Measurements from ENCODE around the gene IL17RB.

IL17RB gene

DNA sequence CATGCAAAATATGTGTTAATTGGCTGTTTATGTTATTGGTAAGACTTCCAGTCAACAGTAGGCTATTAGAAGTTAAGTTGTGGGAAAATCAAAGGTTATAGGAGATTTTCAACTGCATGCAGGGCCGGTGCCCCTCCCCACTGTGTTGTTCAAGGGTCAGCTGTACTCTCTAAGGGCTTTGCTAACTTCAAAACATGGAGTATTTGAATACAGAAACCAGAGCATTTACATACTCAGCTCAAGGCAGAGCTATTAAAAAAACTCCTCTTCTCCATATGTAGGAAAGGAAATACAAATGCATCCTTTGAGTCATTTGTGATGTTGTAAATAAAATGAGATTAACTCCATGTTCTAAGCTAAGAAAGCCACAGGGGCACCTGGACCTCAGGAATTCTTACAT, 16.8 kb downstream of the IL17RB start:
- DNase-seq = no peak

DNA sequence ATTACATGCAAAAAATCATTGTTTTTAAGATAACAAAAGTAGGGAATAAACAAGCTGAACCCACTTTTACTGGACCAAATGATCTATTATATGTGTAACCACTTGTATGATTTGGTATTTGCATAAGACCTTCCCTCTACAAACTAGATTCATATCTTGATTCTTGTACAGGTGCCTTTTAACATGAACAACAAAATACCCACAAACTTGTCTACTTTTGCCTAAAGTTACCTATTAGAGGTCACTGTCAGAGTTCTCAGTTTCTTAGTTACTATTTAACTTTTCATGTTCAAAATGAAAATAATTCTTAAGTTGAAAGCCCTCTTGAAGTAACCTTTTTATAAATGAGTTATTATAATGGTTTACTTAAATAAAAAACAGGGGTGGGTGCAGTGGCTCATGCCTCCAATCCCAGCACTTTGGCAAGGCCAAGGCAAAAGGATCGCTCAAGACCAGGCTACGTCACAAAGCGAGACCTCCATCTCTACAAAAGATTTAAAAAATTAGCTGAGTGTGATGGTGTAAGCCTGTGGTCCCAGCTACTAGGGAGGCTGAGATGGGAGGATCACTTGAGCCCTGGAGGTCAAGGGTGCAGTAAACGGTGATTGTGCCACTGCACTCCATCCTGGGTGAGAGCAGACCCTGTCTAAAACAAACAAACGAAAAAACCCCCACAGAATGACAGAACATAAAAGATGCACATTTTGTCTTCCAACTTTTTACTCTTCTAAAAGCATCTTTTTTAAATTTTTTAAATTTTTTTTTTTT, 19.5 kb downstream of the IL17RB start:
- DNase-seq = no peak

DNA sequence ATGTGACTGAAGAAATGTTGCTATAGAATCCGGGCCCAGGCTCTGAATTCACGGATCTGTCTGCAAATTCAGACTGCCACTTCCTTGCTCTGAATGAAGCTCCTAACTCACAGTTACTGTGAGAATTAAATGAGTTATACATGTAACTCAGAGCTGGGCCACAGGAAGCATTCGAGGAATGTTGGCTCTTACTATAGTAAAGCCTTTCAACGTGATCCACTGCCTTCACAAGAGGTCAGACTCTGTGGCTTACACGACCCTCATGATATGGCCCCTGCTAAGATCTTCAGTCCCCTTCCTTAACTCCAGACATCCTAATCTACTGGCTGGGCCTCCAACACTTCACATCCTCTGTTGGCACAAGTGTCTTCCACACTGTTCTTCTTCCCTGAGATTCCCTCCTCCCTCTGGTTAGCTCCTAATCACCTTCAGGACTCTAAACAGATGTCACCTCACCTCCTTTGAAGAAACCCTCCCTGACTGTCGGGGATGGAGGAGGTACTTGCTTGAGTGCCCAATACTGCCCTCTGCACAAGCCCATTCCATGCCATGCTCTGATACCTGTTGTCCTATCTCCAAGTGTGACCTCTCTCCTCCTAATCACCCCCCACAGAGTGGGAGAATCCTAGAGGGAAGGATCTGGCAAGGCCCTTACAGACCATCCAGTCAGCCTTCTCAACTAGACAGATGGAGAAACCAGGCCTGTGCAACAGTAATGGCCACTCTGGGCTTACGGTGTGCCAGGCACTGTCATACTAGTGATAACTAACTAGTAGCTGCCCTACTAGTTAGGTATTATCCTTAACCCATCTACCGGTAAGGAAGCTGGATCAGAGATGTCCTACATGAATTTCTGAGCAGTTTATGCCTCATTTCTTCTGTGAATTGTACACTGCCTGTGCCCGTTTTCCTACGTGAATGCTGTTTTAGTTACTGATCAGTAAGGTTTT, 34.3 kb downstream of the IL17RB start:
- DNase-seq = peak; percentile 45

DNA sequence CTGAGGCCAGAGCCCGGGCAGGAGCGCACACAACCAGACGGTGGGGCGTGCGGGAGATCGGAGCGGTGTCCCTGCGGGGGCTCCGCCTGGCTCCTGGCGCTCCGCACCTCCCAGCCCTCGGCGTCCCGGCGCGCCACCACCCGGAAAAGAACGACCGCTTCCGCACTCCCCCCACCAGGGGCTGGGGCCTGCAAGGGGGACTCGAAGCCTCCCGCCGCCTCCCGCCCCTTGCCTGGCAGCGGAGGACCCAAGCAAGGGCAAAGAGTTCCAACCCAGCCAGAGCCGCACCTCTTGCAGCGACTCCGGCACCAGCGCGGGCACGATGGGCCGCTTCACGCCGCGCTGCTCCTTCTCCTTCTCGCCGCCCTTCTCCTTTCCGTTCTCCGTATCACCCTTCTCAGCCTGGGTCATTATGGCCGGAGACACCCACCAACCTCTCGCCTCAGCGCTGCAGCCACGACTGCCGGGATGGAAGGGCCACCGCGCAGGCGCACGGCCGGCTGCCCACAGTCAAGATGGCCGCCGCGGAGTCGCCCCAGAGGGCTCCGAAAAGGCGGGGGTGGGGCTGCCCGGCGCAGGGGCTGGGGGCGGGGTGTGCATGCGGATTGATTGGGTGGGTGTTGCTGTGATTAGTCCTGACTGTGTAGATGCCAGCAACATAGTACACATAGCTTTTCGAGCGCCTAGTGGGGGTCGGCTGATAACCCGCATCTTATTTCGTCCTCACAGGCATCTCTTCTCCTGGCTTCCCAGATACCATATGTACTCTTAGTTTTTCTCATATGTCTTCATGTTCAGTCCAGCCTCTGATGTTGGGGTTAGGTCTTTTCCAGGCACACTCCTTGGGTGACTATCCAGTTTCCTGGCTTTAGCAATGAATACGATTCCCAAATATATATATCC, 35.6 kb downstream of the IL17RB start, which contains the start of gene ACTR8:
ACTR8 (minus strand) TSS at position 462 of the 903 bp plus-strand sequence; CDS start at position 411, 51 bp downstream.
- DNase-seq = peak; percentile 84

DNA sequence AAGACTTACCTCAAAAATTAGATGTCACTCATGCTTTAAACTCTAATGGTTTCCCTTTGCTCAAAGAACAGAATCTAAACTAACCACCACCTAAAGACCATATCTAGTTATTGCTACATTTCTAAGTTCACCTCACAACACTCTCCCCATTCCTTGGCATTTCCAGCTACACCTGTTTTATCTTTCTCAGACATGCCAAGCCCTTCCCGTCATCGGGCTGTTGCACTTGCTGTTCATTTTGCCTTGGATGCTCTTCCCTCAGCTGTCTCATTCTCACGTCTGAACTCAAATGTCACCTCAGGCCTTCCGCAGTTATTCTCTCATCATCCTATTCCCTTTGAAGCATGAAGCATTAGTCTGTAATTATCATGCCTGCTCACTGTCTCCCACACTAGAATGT, 36.6 kb downstream of the IL17RB start:
- no peak for DNase-seq

DNA sequence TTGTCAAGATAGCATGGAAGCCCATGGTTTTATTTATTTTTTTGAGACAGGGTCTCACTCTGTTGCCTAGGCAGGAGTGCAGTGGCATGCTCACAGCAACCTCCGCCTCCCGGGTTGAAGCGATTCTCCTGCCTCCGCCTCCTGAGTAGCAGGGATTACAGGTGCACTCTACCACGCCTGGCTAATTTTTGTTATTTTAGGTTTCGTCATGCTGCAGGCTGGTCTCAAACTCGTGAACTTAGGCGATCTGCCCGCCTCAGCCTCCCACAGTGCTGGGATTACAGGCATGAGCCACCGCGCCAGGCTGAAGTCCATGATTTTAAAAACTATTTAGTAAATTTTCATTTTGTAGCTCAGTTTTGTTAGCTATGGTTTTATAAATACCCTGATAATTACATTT, 38.3 kb downstream of the IL17RB start:
- no peak for DNase-seq

DNA sequence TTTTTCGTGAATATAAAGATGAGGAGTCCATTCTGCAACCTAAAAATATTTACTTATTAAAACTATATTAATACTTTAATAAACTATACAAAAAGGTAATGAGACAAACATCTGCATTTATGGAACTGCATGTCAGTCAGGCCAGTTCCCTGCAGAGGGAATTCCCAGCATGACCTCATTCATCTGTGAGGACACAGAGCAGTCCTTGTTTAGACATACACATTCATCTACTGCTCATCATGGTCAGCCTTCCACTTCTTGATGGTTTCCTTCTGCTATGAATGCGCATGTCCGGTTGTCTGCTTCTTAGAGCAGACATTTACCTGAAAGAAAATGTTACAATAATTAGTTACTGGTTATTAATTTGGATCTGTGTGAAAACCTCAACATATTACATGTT, 38.9 kb downstream of the IL17RB start:
- no peak for DNase-seq

DNA sequence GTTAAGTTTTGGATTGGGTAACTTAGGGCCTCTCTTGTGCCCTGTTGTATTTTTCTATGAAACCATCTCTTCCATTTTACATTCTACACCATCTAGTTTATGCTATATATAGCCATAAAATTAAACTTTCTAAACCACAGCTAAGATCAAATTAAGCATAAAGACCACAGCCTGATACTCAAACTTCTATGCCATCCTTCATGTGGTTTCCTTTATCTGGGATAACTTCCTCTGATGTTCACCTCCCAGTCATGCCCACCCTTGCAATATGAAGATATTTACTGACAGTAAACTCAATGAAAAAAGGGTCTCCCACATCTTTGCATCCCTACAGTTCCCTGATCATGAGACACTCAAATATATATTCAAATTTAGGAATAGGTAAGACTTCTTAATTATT, 41.1 kb downstream of the IL17RB start:
- no peak for DNase-seq

DNA sequence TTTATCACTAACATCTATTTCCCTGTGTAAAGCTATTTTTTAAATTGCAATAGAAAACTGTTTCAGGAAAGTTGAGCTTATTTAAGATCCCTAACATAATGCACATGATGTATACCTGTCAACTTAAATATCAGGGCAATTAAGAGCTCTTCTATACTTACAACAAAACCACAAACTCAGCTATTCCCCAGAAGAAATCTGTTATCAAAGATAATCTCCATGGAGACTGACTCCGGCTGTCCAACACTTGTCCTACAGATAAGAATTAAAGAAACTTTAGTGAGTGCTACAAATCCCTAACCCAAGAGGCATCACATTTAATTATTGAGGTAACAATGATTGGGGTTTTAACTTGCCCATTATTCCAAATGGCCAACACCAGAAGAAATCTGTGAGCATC, 41.9 kb downstream of the IL17RB start:
- no peak for DNase-seq

DNA sequence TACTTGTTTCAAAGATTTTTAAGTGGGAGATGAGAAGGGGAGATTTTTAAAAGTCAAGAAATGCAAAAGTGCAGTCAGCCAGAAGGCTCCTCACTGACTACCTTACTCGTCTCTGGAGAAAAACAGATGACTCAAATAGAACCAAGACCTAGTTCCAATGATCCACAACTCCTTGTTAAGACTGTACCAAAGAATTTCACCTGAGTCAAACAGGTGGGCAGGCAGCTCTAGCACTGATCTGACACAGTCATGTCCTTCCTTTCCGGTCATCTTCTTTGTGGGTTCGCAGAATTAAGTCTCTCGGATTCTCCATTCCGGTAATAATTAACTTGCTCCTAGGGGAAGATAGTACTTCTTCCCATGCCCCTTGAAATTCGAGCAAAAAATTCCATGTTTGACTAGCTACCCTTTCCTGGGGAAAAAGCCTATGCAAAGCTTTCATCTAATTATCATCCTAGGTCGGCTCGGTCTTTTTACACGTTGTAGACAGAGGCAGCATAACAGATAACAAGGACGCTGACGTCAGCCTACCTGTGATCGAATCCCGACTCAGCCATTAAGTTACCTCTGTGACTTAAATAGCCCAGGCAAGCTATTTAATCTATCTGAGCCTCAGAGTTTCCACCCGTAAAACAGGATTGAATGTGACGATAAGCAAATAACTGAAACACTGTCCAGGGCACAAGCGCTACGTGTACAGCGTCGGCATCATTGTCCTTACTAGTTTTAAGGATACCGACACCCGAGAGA, 44.5 kb downstream of the IL17RB start:
- DNase-seq = peak; percentile 2

DNA sequence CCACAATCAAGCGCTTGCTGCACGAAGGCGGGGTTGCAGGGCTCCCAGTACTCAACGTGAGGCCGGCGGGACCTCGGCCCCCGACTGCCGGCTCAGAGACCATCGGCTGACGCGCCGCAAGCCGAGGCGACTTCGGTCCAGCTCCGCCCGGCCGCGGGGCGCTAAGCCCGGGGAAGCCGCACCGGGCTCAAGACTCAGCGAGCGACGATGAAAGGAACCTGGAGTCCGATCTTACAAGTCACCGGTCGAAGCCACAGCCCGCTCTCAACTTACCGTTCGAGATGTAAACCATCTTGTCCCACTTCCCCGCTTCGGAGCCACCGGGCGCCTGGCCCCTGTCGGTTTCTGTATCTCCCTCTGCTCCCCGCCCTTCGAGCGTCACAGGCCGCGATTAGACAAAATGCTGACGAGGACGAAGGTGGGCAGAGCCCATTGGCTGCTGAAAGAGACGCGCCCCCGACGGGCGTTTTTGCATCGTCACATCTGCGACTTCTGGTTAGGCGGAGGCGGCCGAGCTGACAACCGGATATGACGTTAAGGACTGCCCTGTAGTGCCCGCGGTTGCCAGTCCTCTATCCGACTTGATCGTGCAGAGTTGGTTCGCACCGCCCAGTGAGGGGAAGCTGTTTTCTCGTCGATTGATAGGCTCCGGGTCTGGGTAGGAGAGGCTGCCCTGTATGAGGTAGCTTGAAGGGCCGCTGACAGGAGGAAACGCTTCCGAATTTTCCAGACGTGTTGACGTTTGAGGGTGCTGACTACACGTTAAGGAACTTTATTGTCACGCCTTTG, 45.3 kb downstream of the IL17RB start, which contains the start of gene SELENOK:
SELENOK (minus strand) TSS at position 363 of the 789 bp plus-strand sequence.
- DNase-seq = peak; percentile 99

DNA sequence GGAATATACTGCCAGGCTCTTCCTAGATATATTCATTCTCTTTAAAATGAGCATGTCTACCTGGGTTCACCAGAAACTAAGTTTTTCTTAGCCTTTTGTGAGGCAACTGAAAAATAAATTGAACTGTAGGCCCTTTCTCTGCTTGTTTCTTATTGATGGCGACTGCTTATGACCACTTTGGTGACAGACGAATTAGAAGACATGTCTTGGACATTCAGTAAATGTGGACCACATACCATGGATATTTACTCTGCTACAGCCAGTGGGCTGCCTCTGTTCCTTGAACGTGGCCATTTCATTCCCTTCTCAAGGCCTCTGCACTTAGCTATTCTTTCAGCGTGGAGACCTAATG, 45.9 kb downstream of the IL17RB start:
- no peak for DNase-seq

DNA sequence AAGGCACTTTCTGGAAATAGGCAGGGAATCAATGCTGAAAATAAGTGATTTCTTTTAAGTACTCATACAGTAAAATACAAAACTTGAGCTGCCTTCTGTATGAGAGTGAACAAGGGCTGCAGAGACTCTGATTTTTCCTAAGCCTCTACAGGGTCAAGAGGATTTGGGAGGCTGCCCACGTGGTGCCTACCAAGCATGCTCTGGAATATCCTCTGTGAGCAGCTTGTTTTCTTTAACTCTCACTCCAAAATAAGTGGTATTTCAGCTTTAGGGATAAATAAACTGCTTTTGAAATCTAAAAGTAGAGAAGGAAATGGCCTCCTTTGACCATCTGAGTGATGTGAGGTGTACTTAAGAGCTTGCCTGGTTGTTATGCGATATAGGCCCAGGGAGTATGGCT, 53.4 kb downstream of the IL17RB start:
- no peak for DNase-seq

DNA sequence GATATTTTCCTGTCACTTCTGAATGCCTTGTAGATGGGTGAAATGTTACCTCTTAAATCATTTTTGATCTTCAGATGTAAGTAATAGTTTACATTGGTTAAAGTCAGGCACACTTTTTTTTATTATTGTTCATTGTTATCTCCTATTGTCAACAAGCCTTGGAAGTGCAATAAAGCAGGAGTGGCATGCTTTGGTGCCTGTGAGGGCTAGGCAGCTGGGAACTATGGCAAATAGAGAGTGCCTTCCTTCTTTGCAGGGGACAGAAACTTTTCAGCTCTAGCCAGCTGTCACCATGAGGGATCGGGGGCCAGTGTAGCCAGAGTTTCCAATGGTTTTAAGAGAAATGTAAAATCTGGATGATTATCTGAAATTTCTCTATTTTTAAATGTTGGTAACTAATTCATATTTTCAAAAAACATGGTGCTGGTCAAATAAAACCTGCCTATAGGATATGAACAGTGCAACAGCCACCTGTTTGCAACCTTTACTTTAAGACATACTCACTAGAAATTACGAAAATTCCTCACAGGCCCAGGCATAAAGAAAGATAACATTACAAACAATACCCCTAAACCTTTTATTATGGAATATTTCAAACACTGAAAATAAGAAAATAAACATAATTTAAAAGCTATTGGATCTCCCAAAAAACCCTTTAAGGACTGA, 54.4 kb downstream of the IL17RB start:
- DNase-seq = no peak

DNA sequence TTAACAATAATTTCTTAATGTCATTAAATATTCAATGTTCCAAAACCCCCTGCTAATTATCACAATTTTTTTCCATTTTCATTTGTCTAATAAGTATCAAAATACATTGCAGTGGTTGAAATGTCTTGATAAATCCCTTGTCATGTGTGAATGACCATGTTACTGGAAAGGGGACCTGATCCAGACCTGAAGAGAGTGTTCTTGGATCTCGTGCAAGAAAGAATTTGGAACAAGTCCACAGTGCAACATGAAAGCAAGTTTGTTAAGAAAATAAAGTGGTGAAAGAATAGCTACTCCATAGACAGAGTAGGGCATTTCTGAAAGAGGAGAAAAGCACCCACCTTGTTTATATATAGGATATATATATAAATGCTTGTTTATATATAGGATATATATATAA, 55.7 kb downstream of the IL17RB start:
- no peak for DNase-seq

DNA sequence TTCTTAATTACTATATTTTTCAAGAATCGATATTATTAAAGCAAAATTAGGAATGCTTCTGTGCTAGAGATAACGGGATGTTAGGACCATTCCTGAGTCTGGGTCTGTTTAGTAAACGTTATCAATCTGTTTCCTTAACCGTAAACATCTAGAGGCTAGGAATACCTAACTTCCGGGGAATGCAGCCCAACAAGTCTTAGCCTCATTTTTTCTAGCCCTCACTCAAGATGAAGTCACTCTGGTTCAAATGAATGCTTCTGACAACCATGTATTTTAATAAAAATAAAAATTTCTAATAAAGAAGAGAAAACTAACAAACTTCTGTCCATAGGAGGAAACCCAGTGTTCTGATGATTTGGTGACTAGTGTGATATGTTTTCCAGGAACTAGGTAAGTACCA, 56.3 kb downstream of the IL17RB start:
- DNase-seq = no peak

DNA sequence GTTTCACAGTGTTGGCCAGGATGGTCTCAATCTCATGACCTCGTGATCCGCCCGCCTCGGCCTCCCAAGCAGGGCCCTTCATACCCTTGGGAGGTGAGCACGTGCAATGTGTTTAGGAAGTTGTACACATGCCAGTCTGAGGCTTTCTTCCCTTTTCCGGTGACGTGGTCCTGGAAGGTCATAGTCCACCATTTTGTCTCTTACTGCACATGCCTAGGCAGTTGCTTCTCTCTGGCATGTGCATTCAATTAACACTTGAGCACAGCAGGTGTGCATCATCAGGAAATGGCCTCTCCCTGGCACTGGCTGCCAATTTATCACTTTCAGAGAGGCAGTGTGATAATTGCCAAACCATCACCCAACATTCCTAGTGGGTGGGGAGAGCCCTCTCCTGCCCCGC, 67.0 kb downstream of the IL17RB start:
- DNase-seq = no peak
